GM20000 (cell line): ENCODE results near the gene GSTM1.

Source experiments
- DNase-seq: peaks from one replicate; pipeline ENCODE4 v3.0.0; 2012; ENCODE audit warnings: low spot score
- TF ChIP-seq, protein P1 (sequence below): IDR thresholded peaks from 2 replicates; pipeline ENCODE4 v1.5.1; 2012; ENCODE audit warnings: mild to moderate bottlenecking, control low read depth; ENCODE audit errors: extremely low read depth, missing control alignments

The GSTM1 gene

GRCh38 chr1:109733236-109733870 is 45.7 kb downstream of the GSTM1 start:
- TF ChIP-seq, protein P1, sequence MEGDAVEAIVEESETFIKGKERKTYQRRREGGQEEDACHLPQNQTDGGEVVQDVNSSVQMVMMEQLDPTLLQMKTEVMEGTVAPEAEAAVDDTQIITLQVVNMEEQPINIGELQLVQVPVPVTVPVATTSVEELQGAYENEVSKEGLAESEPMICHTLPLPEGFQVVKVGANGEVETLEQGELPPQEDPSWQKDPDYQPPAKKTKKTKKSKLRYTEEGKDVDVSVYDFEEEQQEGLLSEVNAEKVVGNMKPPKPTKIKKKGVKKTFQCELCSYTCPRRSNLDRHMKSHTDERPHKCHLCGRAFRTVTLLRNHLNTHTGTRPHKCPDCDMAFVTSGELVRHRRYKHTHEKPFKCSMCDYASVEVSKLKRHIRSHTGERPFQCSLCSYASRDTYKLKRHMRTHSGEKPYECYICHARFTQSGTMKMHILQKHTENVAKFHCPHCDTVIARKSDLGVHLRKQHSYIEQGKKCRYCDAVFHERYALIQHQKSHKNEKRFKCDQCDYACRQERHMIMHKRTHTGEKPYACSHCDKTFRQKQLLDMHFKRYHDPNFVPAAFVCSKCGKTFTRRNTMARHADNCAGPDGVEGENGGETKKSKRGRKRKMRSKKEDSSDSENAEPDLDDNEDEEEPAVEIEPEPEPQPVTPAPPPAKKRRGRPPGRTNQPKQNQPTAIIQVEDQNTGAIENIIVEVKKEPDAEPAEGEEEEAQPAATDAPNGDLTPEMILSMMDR, result no peak
- DNase-seq, result no peak

DNA sequence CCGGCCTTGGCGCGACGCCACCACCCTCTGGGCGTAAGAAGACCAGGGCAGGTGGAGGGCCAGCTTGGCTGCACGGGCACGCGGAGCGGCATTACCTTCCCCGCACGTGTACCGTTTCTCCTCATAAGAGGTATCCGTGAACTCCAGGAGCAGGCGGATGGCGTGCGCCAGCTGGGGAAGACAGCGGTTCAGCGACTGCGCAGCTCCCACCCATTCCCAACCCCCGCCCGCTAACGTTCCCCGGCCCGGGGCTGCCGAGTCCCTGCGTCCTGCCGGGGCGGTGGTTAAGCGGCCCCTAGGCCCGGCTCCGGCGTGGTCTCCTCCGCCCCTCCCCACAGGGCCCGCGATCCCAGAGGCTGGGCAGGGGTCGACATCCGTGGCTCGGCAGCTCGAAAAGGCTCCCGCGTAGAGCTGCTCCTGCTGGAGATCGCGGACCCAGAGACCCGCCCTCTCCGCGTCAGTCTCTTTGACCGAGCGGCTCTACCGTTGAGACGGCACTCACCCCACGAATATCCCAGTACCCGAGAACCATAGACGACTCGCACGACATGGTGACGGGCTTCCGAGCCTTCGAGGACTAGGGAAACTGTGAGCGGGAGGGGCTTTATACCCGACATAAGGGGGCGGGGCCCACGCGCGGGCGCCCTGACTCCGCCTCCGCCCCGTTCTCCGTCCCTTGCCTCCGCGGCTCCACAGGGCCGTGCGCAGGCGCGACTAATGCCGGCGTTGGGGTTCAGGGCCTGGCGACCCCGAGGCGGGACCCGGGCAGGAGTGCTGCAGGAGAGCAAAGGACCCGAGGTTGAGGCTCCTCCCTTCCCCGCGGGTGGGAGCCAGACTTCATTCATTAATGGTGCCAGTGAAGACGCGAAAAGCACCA is 52.4 kb downstream of the GSTM1 start:
- DNase-seq, result peak; percentile 82

GRCh38 chr1:109740615-109741373 is 53.2 kb downstream of the GSTM1 start, which contains the start of gene GSTM3:
Gene GSTM3, minus strand, starts transcription at chr1:109741038. Its CDS starts 751 bp downstream, at chr1:109740287.
- DNase-seq, result no peak
- TF ChIP-seq, protein P1, result no peak

More for the DNA sequence above, 52.4 kb downstream of the GSTM1 start:
- TF ChIP-seq, protein P1, result no peak
